AG10803 (cell line): ENCODE measurements around the gene SPDYE5.

ENCODE experiments used
- DNase-seq: peaks from one replicate; pipeline ENCODE4 v3.0.0; 2010; ENCODE audit warnings: low read depth
- H3K4me3 ChIP-seq: 2 replicates; pipeline ENCODE4 v1.5.1; 2011; ENCODE audit warnings: mild to moderate bottlenecking, low read length, control low read depth
- CTCF ChIP-seq: conservative IDR thresholded peaks from 2 replicates; pipeline ENCODE4 v1.5.1; 2011; ENCODE audit warnings: mild to moderate bottlenecking, low read length, control low read depth, inconsistent platforms

SPDYE5 gene

GRCh38 chr7:75531359-75531821, 39.3 kb downstream of the SPDYE5 start:
- no peak for DNase-seq
- TF ChIP-seq CTCF = no peak
- H3K4me3 ChIP-seq = no peak overlapping the region

GRCh38 chr7:75532639-75533038, 40.5 kb downstream of the SPDYE5 start:
- no peak for TF ChIP-seq CTCF
- no peak overlapping the region for H3K4me3 ChIP-seq
- DNase-seq = no peak

GRCh38 chr7:75533926-75534325, 41.8 kb downstream of the SPDYE5 start:
- no peak for DNase-seq
- H3K4me3 ChIP-seq = no peak overlapping the region
- no peak for TF ChIP-seq CTCF

- H3K4me3 ChIP-seq = no peak overlapping the region
- no peak for TF ChIP-seq CTCF
- DNase-seq = peak; percentile 72
Observed at GRCh38 chr7:75534727-75535307, 42.7 kb downstream of the SPDYE5 start.

GRCh38 chr7:75536491-75536890, 44.4 kb downstream of the SPDYE5 start:
- TF ChIP-seq CTCF = no peak
- DNase-seq = no peak
- no peak overlapping the region for H3K4me3 ChIP-seq

- no peak for TF ChIP-seq CTCF
- H3K4me3 ChIP-seq = no peak overlapping the region
- no peak for DNase-seq
Observed at GRCh38 chr7:75536940-75537538, 44.9 kb downstream of the SPDYE5 start.

GRCh38 chr7:75537731-75538130, 45.6 kb downstream of the SPDYE5 start:
- H3K4me3 ChIP-seq = no peak overlapping the region
- TF ChIP-seq CTCF = no peak
- DNase-seq = no peak
